ENCODE measurements around the gene SLC25A43.
"Not testable (repeated sequence)": the region's sequence is repeated elsewhere in the genome, so short reads cannot be mapped to it uniquely, and the experiment has no call there.

Gene SLC25A43

DNA sequence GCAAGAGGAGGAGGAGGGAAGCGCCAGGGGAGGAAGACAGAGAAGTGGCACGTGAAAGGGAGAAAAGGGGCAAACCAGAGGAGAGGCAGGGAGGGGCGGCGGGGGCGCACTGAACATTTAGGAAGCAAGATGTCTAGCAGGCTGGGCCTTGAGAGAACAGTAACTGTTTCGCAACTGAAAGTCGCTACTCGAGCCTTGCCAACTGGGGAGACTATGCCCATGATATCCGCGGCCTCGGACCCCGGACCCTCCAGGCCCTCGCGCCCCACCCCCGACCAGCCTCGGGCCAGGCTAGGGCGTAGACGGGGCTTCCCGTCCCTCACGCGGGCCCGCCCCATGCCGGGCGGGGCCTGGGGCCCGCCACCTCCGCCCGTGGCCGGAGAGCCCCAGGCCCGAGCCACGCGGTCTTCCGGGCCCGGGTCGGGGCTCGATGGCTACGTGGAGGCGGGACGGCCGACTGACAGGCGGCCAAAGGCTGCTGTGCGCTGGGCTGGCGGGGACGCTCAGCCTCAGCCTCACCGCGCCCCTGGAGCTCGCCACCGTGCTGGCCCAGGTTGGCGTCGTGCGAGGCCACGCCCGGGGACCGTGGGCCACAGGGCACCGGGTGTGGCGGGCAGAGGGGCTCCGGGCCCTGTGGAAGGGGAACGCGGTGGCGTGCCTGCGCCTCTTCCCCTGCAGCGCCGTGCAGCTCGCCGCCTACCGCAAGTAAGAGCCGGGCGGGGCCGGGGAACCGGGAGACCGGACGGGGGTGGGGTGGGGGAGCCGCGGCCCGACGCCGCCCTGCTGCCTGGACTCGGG is at the start of gene SLC25A43:
SLC25A43 (plus strand) TSS at position 363 of the 798 bp plus-strand sequence; CDS start at position 431, 68 bp downstream.
- H3K27ac ChIP-seq, result peak within 1 kb of the TSS; percentile 60
- TF ChIP-seq, protein P1, sequence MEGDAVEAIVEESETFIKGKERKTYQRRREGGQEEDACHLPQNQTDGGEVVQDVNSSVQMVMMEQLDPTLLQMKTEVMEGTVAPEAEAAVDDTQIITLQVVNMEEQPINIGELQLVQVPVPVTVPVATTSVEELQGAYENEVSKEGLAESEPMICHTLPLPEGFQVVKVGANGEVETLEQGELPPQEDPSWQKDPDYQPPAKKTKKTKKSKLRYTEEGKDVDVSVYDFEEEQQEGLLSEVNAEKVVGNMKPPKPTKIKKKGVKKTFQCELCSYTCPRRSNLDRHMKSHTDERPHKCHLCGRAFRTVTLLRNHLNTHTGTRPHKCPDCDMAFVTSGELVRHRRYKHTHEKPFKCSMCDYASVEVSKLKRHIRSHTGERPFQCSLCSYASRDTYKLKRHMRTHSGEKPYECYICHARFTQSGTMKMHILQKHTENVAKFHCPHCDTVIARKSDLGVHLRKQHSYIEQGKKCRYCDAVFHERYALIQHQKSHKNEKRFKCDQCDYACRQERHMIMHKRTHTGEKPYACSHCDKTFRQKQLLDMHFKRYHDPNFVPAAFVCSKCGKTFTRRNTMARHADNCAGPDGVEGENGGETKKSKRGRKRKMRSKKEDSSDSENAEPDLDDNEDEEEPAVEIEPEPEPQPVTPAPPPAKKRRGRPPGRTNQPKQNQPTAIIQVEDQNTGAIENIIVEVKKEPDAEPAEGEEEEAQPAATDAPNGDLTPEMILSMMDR (conservative IDR thresholded peaks at IDR 0.05), result no peak

DNA sequence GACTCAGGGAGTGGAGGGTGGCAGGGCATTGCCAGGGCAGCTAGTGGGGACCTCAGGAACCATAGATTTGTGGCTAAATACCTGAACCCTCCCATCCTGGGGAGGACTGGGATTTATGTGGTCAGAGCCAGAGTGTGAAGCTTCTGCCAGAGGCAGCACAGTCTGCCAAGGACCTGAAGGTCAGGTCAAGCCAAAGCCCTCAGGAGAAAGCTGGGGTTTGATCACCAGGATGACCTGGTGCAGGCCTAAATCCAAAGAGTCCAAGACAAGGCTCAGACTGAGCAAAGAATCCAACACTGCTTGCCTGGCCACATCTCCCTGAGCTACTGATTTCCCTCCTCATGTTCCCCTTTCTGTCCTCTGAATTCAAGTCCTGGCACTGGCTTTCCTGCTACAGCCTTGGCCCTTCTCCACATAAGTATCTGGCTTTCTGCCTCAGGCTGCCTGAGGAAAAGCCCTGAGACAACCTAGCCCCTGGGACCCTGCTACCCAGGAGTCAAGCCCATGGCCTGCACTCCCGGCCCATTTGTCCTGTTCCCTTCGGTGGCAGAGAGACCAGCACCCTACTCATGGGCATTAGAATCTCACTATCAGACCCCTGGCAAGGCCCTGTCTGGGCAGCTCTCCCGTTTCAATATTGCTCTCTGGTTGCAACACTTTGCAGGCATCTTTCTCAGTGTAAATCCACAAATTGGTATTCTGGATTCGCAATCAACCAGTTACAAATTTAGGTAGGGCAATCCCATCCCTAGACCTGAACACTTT is 39.3 kb upstream of the SLC25A43 start:
- H3K27ac ChIP-seq, result no peak overlapping the region
- TF ChIP-seq, protein P1 (conservative IDR thresholded peaks at IDR 0.05), result no peak

DNA sequence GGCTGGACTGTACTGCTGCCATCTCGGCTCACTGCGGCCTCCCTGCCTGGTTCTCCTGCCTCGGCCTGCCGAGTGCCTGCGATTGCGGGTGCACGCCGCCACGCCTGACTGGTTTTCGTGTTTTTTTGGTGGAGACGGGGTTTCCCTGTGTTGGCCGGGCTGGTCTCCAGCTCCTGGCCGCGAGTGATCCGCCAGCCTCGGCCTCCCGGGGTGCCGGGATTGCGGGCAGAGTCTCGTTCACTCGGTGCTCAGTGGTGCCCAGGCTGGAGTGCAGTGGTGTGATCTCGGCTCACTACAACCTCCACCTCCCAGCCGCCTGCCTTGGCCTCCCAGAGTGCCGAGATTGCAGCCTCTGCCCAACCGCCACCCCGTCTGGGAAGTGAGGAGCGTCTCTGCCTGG is 37.7 kb upstream of the SLC25A43 start:
- H3K27ac ChIP-seq, result not testable (repeated sequence)

- H3K27ac ChIP-seq, result not testable (repeated sequence)
Observed at GRCh38 chrX:119362074-119362473, 37.1 kb upstream of the SLC25A43 start.

- TF ChIP-seq, protein P1 (conservative IDR thresholded peaks at IDR 0.05), result no peak
- H3K27ac ChIP-seq, result no peak overlapping the region
Observed at GRCh38 chrX:119363391-119363790, 35.7 kb upstream of the SLC25A43 start.

- not testable (repeated sequence) for H3K27ac ChIP-seq
Observed at GRCh38 chrX:119371861-119372260, 27.3 kb upstream of the SLC25A43 start.

- TF ChIP-seq, protein P1 (conservative IDR thresholded peaks at IDR 0.05), result no peak
- H3K27ac ChIP-seq, result no peak overlapping the region
Observed at GRCh38 chrX:119374736-119375135, 24.4 kb upstream of the SLC25A43 start.

GRCh38 chrX:119375561-119375960 is 23.6 kb upstream of the SLC25A43 start:
- no peak overlapping the region for H3K27ac ChIP-seq
- TF ChIP-seq, protein P1 (conservative IDR thresholded peaks at IDR 0.05), result no peak

- no peak overlapping the region for H3K27ac ChIP-seq
- TF ChIP-seq, protein P1 (conservative IDR thresholded peaks at IDR 0.05), result no peak
Observed at GRCh38 chrX:119376312-119376711, 22.8 kb upstream of the SLC25A43 start.

All from VCaP (cell line).